Psoas muscle (tissue), 8 donors: Measurements from ENCODE around the gene WDR48. TPM values are rescaled to one million over a fixed set of nuclear protein-coding genes. Genes with fewer than 3 reads are reported as not detected.

ENCODE experiments used
- ATAC-seq, 4 donors: fragments of 200-7000 bp; cut with Tn5 transposase; one replicate each; pipeline ENCODE4 v1.9.1; 2020; ENCODE audit warnings: moderate library complexity in 3 of 4, mild to moderate bottlenecking in 2 of 4
- DNase-seq, 2 donors: peaks; one replicate each; pipeline ENCODE4 v3.0.0-alpha.2; 2020
- H3K27ac ChIP-seq: fragments of 200-600 bp; one replicate; pipeline ENCODE4 v1.8.0; 2022
- H3K27me3 ChIP-seq, 3 donors: fragments of 200-600 bp in 1 of 3; one replicate each; pipeline versions ENCODE4 v1.6.1 to v1.8.0; 2013 to 2022; ENCODE audit warnings: low read length in 2 of 3, mild to moderate bottlenecking in 2 of 3, moderate library complexity in 1 of 3; ENCODE audit not compliant: insufficient read depth in 3 of 3
- H3K36me3 ChIP-seq, 2 donors: fragments of 200-600 bp in 1 of 2; one replicate each; pipeline versions ENCODE4 v1.6.1 to v1.8.0; 2013 to 2022; ENCODE audit warnings: low read depth in 1 of 2, mild to moderate bottlenecking in 1 of 2, moderate library complexity in 1 of 2; ENCODE audit not compliant: insufficient read depth in 1 of 2
- H3K4me1 ChIP-seq: fragments of 200-600 bp; one replicate; pipeline ENCODE4 v1.8.0; 2022
- H3K4me3 ChIP-seq: fragments of 200-600 bp; one replicate; pipeline ENCODE4 v1.8.0; 2022; ENCODE audit warnings: mild to moderate bottlenecking
- H3K9me3 ChIP-seq: fragments of 200-600 bp; one replicate; pipeline ENCODE4 v1.8.0; 2022
- CTCF ChIP-seq: fragments of 200-600 bp; IDR thresholded peaks from one replicate; pipeline ENCODE4 v1.8.0; 2022; ENCODE audit warnings: antibody characterized with exemption
- WGBS, 3 donors: extraction: QIAGEN DNeasy Blood & Tissue Kit; methylation state at CpG; one replicate each; pipeline versions ENCODE4 v1.1.6 to v1.1.7; 2013; 5-methylcytosine and 5-hydroxymethylcytosine counted together
- intact Hi-C, 2 donors: fragments of 100-400 bp; cut with DNase I; formaldehyde crosslinking; loops; one replicate each; pipeline versions ENCODE4 v1.11.0 to v1.14.2; 2022
- polyA plus RNA-seq, 3 donors: library from polyadenylated mRNA; stranded (reverse); fragments of 200-250 nt; gene quantifications; one replicate each; pipeline ENCODE4 v1.2.3, GENCODE V29; 2013
- total RNA-seq, 4 donors: library from RNA; stranded (reverse); fragmentation: NEBNext Ultra II Directional in 2 of 4; extraction: Animal tissue kit (Norgen Biotek cat#: 25700) in 2 of 4; gene quantifications; one replicate each; pipeline versions ENCODE4 v1.2.1 to v1.2.4, GENCODE V29; 2021 to 2023
- donor health status: healthy with polysubstance abuse.
- donor health status: DM: no; HTN: no; CAD: no; lungs with moderate emphysema.
- donor health status: Bipolar disorder and iron deficiency.
- donor health status: healthy.
- donor health status: DM: yes; HTN: yes; CAD: no.
- donor health status: DM: no; HTN: no; CAD: no.
- donor health status: DM: no; HTN: no; CAD: no.
- donor health status: DM: yes; HTN: yes; CAD: no.

WDR48 gene
- total and polyA plus RNA-seq, 7 donors = 8.7 to 27.6 (median 16.0) TPM

DNA sequence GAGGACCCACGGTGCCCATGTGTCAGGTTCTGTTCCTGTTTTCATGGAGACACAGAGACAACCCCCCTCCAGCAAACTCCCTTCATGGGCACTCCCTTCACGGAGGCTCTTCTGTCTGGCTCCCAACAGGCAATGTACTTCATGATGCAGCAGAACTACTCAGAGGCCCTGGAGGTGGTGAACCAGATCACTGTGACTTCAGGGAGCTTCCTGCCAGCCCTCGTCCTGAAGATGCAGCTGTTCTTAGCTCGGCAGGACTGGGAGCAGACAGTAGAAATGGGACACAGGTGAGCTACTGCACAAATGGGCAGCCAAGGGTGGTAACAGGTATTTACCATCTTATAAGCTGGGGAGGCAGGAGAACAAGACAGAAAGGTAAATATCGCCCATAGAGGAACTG, 62.6 kb downstream of the WDR48 start:
- no peak overlapping the region for H3K27ac ChIP-seq
- no peaks in the 10 kb centered on the region for H3K9me3 ChIP-seq
- H3K4me1 ChIP-seq = no peaks in the 10 kb centered on the region
- no peak overlapping the region for H3K4me3 ChIP-seq
- ATAC-seq (no peak), DNase-seq (no peak)
- no peaks in the 10 kb centered on the region for H3K27me3 ChIP-seq
- WGBS, 3 donors = 74 to 81% (median 75%) methylated on average over 5 of the region's 5 CpGs
- TF ChIP-seq CTCF = no peak
- H3K36me3 ChIP-seq = no peaks in the 10 kb centered on the region
- intact Hi-C loops = no loop called here

DNA sequence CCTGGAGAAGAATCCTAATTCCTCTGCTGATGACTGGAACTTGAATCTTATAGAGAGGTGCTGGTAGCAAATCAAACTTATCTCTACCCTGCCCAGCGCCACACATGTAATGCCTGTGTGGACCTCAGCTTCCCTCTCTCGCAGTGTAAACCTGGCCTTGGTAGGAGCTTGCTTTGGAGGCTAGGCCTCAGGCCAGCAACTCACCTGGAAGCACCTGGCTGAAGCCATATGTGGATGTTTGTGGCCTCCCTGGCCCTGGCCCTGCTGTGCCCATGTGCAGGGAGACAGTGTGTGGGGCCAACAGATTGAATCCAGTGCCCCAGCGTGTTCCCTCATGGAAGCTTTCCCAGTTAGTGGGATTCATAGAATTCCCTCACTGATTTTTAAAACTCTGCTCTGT, 64.1 kb downstream of the WDR48 start:
- no peak for DNase-seq
- WGBS, 3 donors = 89 to 97% (median 97%) methylated on average over 3 of the region's 3 CpGs

GRCh38 chr3:39118079-39118478, 66.3 kb downstream of the WDR48 start:
- no peak for TF ChIP-seq CTCF
- WGBS, 3 donors = 82 to 84% (median 82%) methylated on average over 3 of the region's 3 CpGs
- no peak overlapping the region for H3K4me3 ChIP-seq
- H3K4me1 ChIP-seq = no peaks in the 10 kb centered on the region
- no peaks in the 10 kb centered on the region for H3K36me3 ChIP-seq
- no peaks in the 10 kb centered on the region for H3K27me3 ChIP-seq
- H3K27ac ChIP-seq = no peak overlapping the region
- intact Hi-C loops = no loop called here
- DNase-seq (no peak), ATAC-seq (no peak)
- no peaks in the 10 kb centered on the region for H3K9me3 ChIP-seq

More for the DNA sequence above, 64.1 kb downstream of the WDR48 start:
- Histone ChIP-seq H3K27me3 (no peaks in the 10 kb centered on the region), H3K4me3 (no peak overlapping the region), H3K9me3 (no peaks in the 10 kb centered on the region), H3K36me3 (no peaks in the 10 kb centered on the region), H3K4me1 (no peaks in the 10 kb centered on the region), H3K27ac (no peak overlapping the region)
- no peak for TF ChIP-seq CTCF
- intact Hi-C loops = no loop called here
- ATAC-seq = no peak

GRCh38 chr3:39118931-39119660, 67.3 kb downstream of the WDR48 start:
- H3K36me3 ChIP-seq = no peaks in the 10 kb centered on the region
- H3K9me3 ChIP-seq = no peaks in the 10 kb centered on the region
- 81 to 90% (median 88%) methylated on average over 5 of the region's 5 CpGs for WGBS, 3 donors
- no peak overlapping the region for H3K27ac ChIP-seq
- H3K4me1 ChIP-seq = no peaks in the 10 kb centered on the region
- TF ChIP-seq CTCF = no peak
- no peak overlapping the region for H3K4me3 ChIP-seq
- no peaks in the 10 kb centered on the region for H3K27me3 ChIP-seq
- intact Hi-C loops = no loop called here
- ATAC-seq (no peak), DNase-seq (no peak)

DNA sequence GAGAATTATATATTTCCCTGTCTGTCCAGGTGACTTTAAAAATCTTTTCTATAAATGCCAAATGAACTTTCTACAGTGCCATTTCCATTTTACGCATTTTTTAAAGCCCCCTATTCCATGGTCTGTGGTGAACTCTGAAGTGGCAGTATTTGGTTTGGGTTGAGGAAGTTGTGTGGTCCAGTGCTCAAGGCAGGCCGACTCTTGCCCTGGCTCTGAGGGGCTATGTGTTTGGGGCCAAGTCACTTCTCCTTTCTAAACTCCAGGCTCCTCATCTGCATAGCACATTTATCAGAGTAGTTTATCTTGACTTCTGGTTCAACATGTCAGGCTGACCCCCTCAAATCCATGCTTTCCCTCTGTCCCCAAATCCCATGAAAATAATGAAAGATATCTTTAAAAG, 69.8 kb downstream of the WDR48 start:
- intact Hi-C loops = no loop called here
- H3K36me3 ChIP-seq = no peaks in the 10 kb centered on the region
- DNase-seq = no peak
- H3K4me3 ChIP-seq = no peak overlapping the region
- no peaks in the 10 kb centered on the region for H3K27me3 ChIP-seq
- H3K4me1 ChIP-seq = peaks cover 1% of the 10 kb centered on the region
- H3K9me3 ChIP-seq = no peaks in the 10 kb centered on the region
- no peak overlapping the region for H3K27ac ChIP-seq
- no peak for ATAC-seq
- TF ChIP-seq CTCF = no peak
- WGBS, 3 donors = 89 to 96% (median 90%) methylated on average over 2 of the region's 2 CpGs
